Liver (tissue), 9 donors: ENCODE data around the gene LARP4. TPM values are rescaled to one million over a fixed set of nuclear protein-coding genes. Genes with fewer than 3 reads are reported as not detected.

Source experiments
- DNase-seq: peaks from one replicate; pipeline ENCODE4 v3.0.0-alpha.2; 2017; ENCODE audit warnings: low spot score
- H3K27ac ChIP-seq, 2 donors: one replicate each; pipeline ENCODE4 v1.7.0; 2013; ENCODE audit warnings: inconsistent platforms in 2 of 2, low read length in 2 of 2, control low read depth in 1 of 2, low read depth in 1 of 2, mild to moderate bottlenecking in 1 of 2
- H3K27me3 ChIP-seq, 4 donors: one replicate each; pipeline versions ENCODE4 v1.6.1 to v1.7.0; 2013; ENCODE audit warnings: low read length in 3 of 4, inconsistent platforms in 1 of 4, mild to moderate bottlenecking in 1 of 4, moderate library complexity in 1 of 4; ENCODE audit not compliant: control insufficient read depth in 4 of 4, insufficient read depth in 4 of 4
- H3K36me3 ChIP-seq, 4 donors: one replicate each; pipeline versions ENCODE4 v1.6.1 to v1.7.0; 2013; ENCODE audit warnings: low read length in 3 of 4, mild to moderate bottlenecking in 3 of 4, low read depth in 1 of 4, moderate library complexity in 1 of 4; ENCODE audit not compliant: control insufficient read depth in 4 of 4, insufficient read depth in 3 of 4
- H3K4me1 ChIP-seq, 4 donors: one replicate each; pipeline versions ENCODE4 v1.6.1 to v1.7.0; 2013; ENCODE audit warnings: low read length in 3 of 4, mild to moderate bottlenecking in 3 of 4, moderate library complexity in 1 of 4; ENCODE audit not compliant: control insufficient read depth in 4 of 4, insufficient read depth in 4 of 4
- H3K4me3 ChIP-seq, 3 donors: one replicate each; pipeline versions ENCODE4 v1.6.1 to v1.7.0; 2013; ENCODE audit warnings: low read length in 3 of 3, control low read depth in 1 of 3, low read depth in 1 of 3, mild to moderate bottlenecking in 1 of 3
- H3K9ac ChIP-seq, 2 donors: one replicate each; pipeline ENCODE4 v1.7.0; 2013; ENCODE audit warnings: low read length in 2 of 2, mild to moderate bottlenecking in 2 of 2, moderate library complexity in 2 of 2, control low read depth in 1 of 2, low read depth in 1 of 2
- H3K9me3 ChIP-seq, 4 donors: one replicate each; pipeline versions ENCODE4 v1.6.1 to v1.7.0; 2013; ENCODE audit warnings: low read length in 3 of 4; ENCODE audit not compliant: control insufficient read depth in 4 of 4
- ATF3 ChIP-seq: IDR thresholded peaks from 2 replicates; pipeline ENCODE4 v1.6.1; 2016; ENCODE audit warnings: antibody characterized with exemption
- CTCF ChIP-seq: fragments of 150-350 bp; IDR thresholded peaks from 2 replicates; pipeline ENCODE4 v1.5.1; 2017; ENCODE audit warnings: improper control_type of control experiment, low read depth, low read length; ENCODE audit not compliant: missing input control
- EGR1 ChIP-seq, 2 donors: IDR thresholded peaks; 2 replicates each; pipeline ENCODE4 v1.6.1; 2016 to 2018; ENCODE audit warnings: antibody characterized with exemption in 2 of 2, low read depth in 2 of 2
- FOXA1 ChIP-seq: IDR thresholded peaks from 2 replicates; pipeline ENCODE4 v1.6.1; 2016; ENCODE audit warnings: antibody characterized with exemption
- FOXA2 ChIP-seq: IDR thresholded peaks from 2 replicates; pipeline ENCODE4 v1.6.1; 2016; ENCODE audit warnings: antibody characterized with exemption
- GABPA ChIP-seq, 2 donors: IDR thresholded peaks in 1 of 2; conservative IDR thresholded peaks in 1 of 2; 2 replicates each; pipeline ENCODE4 v1.6.1; 2016; ENCODE audit warnings: antibody characterized with exemption in 2 of 2, mild to moderate bottlenecking in 1 of 2, moderate library complexity in 1 of 2
- HNF4A ChIP-seq, 2 donors: conservative IDR thresholded peaks; 2 replicates each; pipeline ENCODE4 v1.6.1; 2016; ENCODE audit warnings: antibody characterized with exemption in 2 of 2, mild to moderate bottlenecking in 2 of 2
- HNF4G ChIP-seq: IDR thresholded peaks from 2 replicates; pipeline ENCODE4 v1.6.1; 2016; ENCODE audit warnings: antibody characterized with exemption
- JUND ChIP-seq, 2 donors: IDR thresholded peaks; 2 replicates each; pipeline ENCODE4 v1.6.1; 2016; ENCODE audit warnings: antibody characterized with exemption in 2 of 2
- MAX ChIP-seq: IDR thresholded peaks from 2 replicates; pipeline ENCODE4 v1.6.1; 2016; ENCODE audit warnings: antibody characterized with exemption
- NR2F2 ChIP-seq: IDR thresholded peaks from 2 replicates; pipeline ENCODE4 v1.6.1; 2016; ENCODE audit warnings: antibody characterized with exemption
- RAD21 ChIP-seq, 2 donors: IDR thresholded peaks; 2 replicates each; pipeline ENCODE4 v1.6.1; 2016; ENCODE audit warnings: antibody characterized with exemption in 2 of 2, mild to moderate bottlenecking in 2 of 2
- REST ChIP-seq: IDR thresholded peaks from 2 replicates; pipeline ENCODE4 v1.6.1; 2016; ENCODE audit warnings: antibody characterized with exemption, mild to moderate bottlenecking
- RXRA ChIP-seq, 2 donors: IDR thresholded peaks; 2 replicates each; pipeline ENCODE4 v1.6.1; 2017 to 2018; ENCODE audit warnings: antibody characterized with exemption in 2 of 2, mild to moderate bottlenecking in 1 of 2
- SP1 ChIP-seq: IDR thresholded peaks from 2 replicates; pipeline ENCODE4 v1.6.1; 2018; ENCODE audit warnings: antibody characterized with exemption, mild to moderate bottlenecking
- TAF1 ChIP-seq: conservative IDR thresholded peaks from 2 replicates; pipeline ENCODE4 v1.6.1; 2016; ENCODE audit warnings: antibody characterized with exemption, mild to moderate bottlenecking
- YY1 ChIP-seq: IDR thresholded peaks from 2 replicates; pipeline ENCODE4 v1.6.1; 2016; ENCODE audit warnings: antibody characterized with exemption, mild to moderate bottlenecking
- ZBTB33 ChIP-seq: IDR thresholded peaks from 2 replicates; pipeline ENCODE4 v1.6.1; 2016; ENCODE audit warnings: antibody characterized with exemption
- WGBS: extraction: QIAGEN DNeasy Blood & Tissue Kit; methylation state at CpG from one replicate; pipeline ENCODE4 v1.1.7; 2013; 5-methylcytosine and 5-hydroxymethylcytosine counted together
- polyA plus RNA-seq, 2 donors: library from polyadenylated mRNA; stranded (reverse) in 1 of 2; unstranded in 1 of 2; fragments of 200-250 nt in 1 of 2; fragments of >200 nt in 1 of 2; fragmentation: Nextera tagmentation in 1 of 2; extraction: Ambion mirVana in 1 of 2; gene quantifications; one replicate each; pipeline versions ENCODE4 v1.2.1 to v1.2.3, GENCODE V29; 2013 to 2015
- total RNA-seq, 2 donors: library from RNA; depleted of rRNA; stranded (reverse); fragments of >200 nt; gene quantifications; one replicate each; pipeline ENCODE4 v1.2.3, GENCODE V29; 2014
- donor health status: healthy.
- donor health status: healthy.
- donor health status: healthy.
- donor health status: healthy.
- donor health status: healthy.

Gene LARP4
- 10 to 100 TPM; 39.5 to 71.0 TPM for total RNA-seq
- 10 to 100 TPM; 17.3 to 35.5 TPM for polyA plus RNA-seq

- Histone ChIP-seq H3K4me3 (peak within 1 kb of the TSS; percentile 63 to 94 (median 91)), H3K4me1 (peaks cover 4 to 19% (median 11%) of the 10 kb centered on the region in 4 donors), H3K36me3 (no peaks in the 10 kb centered on the region), H3K9me3 (no peaks in the 10 kb centered on the region), H3K27me3 (no peaks in the 10 kb centered on the region), H3K9ac (peak within 1 kb of the TSS; percentile 95 to 99), H3K27ac (peak within 1 kb of the TSS; percentile 93)
- WGBS, result under 1% methylated on average over 54 of the region's 54 CpGs
- peak; percentile 81 for TF ChIP-seq MAX
- TF ChIP-seq TAF1, result peak; percentile 97
- peak in 1 of 2 donors; percentile 48 for TF ChIP-seq EGR1 (IDR thresholded peaks at IDR 0.05; ENCODE audit: low read depth in 2 of 2)
- TF ChIP-seq HNF4G, result peak; percentile 4
- no peak for TF ChIP-seq CTCF
- peak; percentile 79 for TF ChIP-seq SP1
- peak; percentile 87 for TF ChIP-seq YY1
- no peak for TF ChIP-seq FOXA2
- peak; percentile 7 for TF ChIP-seq ATF3
- peak; percentile 45 to 65 for TF ChIP-seq RXRA (IDR thresholded peaks at IDR 0.05)
- TF ChIP-seq NR2F2, result peak; percentile 40
- peak; percentile 38 to 53 for TF ChIP-seq RAD21 (IDR thresholded peaks at IDR 0.05)
- TF ChIP-seq ZBTB33, result no peak
- peak in 1 of 2 donors; percentile 30 for TF ChIP-seq JUND (IDR thresholded peaks at IDR 0.05)
- peak; percentile 87 for TF ChIP-seq REST
- TF ChIP-seq HNF4A (conservative IDR thresholded peaks at IDR 0.05), result peak; percentile 43 to 45
- TF ChIP-seq GABPA (IDR thresholded peaks at IDR 0.05 in 1 of 2, conservative IDR thresholded peaks at IDR 0.05 in 1 of 2), result peak; percentile 96 to 98
- peak; percentile 26 for TF ChIP-seq FOXA1
- DNase-seq, result peak; percentile 91
Measured at GRCh38 chr12:50400638-50401499, at the start of gene LARP4. LARP4 (plus strand) TSS chr12:50400885; CDS start chr12:50401011, 126 bp downstream.
